ENCODE results near the gene NDUFS8.

NDUFS8 gene

DNA sequence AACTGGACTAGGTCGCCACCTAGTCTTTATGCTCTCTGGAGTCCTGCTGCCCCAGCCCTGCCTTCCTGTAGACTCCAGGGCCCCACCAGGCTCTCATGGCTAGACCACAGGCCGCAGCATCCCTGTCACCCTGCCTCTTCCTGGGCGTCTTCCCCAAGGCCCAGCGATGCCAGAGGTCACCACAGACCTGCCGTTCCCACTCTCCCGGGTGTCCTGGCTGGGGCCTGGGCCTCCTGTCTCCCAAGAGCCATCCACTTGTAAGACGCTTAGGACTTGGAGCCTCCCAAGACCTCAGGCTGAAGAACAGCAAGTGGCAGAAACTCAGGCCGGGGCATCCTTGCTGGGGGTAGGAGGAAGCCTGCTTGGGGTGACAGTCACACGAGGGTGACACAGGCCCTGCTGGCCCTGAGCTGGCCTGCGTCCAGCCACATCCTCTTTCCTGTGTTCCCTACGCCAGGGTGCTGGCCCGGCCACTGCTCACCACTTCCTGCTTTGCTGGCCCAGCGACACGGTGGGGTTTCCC is 6.3 kb downstream of the NDUFS8 start:
- Mint-ChIP-seq H3K4me3 (no peak overlapping the region), H3K4me1 (peaks cover 17% of the 10 kb centered on the region), H3K27ac (peak overlapping the region; percentile 86), H3K9me3 (no peaks in the 10 kb centered on the region), H3K36me3 (no peaks in the 10 kb centered on the region), H3K27me3 (no peaks in the 10 kb centered on the region)

DNA sequence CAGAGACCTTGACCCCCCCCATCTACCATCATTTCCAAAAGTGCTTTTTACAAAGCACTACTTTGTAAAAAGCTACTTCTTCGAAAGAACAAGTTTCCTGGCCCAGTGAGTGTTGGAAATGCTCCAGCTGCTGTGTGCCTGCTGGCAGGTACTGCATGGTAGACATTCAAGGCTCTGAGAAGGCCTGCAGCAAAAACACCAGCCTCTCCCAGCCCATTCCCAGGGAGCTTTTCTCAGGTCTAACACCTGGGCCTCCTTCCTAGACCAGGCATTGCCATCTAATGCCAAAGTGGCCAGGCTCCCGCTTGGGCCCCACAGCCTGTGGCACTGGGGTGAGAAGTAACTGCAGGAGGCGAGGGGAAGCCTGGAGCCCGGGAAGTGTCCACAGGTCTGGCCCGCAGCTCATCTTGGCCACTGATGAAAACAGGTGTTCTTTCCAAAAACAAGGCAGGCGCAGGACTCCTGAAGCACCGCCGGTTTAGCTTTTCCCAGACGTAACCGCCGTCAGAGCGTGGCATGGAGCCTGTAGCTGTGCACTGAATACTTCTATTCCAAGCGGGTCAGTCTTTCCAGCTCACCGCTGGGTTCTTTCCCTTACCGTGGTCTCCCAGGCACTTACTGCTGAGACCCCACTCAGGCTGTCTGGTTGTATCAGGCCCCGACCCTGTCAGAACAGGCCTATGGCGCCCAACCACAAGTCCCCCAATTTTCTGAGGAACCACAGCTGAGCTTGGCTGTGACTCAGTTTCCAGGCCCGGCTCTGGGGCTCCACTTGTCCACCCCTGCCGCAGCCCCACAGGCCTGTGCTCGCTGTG is 7.1 kb downstream of the NDUFS8 start:
- peak overlapping the region; percentile 86 for H3K27ac Mint-ChIP-seq
- H3K4me3 Mint-ChIP-seq, result peak overlapping the region; percentile 59
- no peaks in the 10 kb centered on the region for H3K36me3 Mint-ChIP-seq
- no peaks in the 10 kb centered on the region for H3K27me3 Mint-ChIP-seq
- peaks cover 15% of the 10 kb centered on the region for H3K4me1 Mint-ChIP-seq
- no peaks in the 10 kb centered on the region for H3K9me3 Mint-ChIP-seq

DNA sequence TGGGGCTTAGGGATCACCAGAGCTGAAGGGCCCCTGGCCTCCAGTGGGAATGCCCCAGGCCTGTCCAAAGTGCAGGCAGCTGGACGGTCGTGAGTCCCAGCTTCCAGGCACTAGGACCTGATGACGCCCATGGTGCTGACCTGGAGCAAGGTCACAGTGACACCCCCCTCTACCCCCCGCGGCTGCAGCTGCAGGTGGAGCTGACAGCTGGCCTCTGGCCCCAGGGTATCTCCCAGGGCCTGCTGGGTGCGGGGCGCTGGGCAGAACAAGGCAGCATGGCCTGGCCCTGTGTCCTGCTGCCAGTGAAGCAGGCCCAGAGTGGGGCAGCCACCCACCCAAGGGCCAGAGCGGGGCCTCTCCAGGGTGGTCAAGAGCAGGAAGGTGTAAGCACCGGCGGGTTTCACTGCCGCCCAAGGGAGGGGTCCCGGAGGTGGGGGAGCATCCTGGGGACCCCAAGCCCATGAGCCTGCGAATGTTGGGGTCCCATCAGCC is 7.8 kb downstream of the NDUFS8 start:
- no peaks in the 10 kb centered on the region for H3K27me3 Mint-ChIP-seq
- H3K4me3 Mint-ChIP-seq, result peak overlapping the region; percentile 89
- no peaks in the 10 kb centered on the region for H3K36me3 Mint-ChIP-seq
- no peak overlapping the region for H3K27ac Mint-ChIP-seq
- no peaks in the 10 kb centered on the region for H3K9me3 Mint-ChIP-seq
- H3K4me1 Mint-ChIP-seq, result peaks cover 15% of the 10 kb centered on the region

DNA sequence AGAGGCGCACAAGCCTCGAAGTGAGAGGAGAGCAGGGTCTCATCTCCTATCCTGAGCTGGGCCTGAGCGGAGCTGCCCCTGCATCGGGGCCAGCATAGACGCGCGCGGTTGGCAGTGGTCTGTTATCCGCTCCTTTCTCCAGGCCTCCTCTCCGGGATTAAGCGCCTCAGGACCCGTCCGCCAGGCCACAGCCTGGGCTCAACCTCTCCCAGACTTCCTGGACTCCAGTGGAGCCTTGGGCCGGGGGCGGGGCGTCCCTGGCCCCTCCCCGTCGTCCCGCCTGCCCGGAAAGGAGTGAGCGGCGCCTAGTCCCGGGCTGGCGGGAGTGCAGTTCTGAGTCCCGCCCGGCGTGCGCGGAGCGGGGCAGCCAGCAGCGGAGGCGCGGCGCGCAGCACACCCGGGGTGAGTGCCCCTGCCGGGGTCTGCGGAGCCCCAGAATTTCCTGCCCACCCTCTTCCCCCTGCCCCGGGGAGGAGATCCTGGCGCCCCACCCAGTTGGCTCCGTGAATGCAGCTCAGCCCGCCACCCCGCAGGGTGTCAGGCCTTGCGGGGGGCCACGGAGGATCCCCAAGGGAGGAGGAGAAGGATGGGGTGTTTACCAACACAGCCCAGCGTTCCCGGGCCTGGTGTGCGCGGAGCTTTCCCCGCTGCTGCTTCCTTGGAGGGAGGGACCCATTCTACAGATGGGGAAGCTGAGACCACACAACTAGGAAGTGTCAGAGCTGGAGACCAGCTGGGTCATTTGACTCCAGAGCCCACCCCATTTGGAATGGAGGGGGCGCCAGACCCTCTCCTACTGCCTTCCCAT is 8.4 kb downstream of the NDUFS8 start, which contains the start of gene TCIRG1:
TSS of gene TCIRG1 (plus strand) at position 308 of the 808 bp plus-strand sequence. CDS start 2,247 bp downstream, outside the sequence.
- peak within 1 kb of the TSS; percentile 89 for H3K4me3 Mint-ChIP-seq
- no peaks in the 10 kb centered on the region for H3K36me3 Mint-ChIP-seq
- peak within 1 kb of the TSS; percentile 88 for H3K27ac Mint-ChIP-seq
- peaks cover 15% of the 10 kb centered on the region for H3K4me1 Mint-ChIP-seq
- H3K27me3 Mint-ChIP-seq, result no peaks in the 10 kb centered on the region
- H3K9me3 Mint-ChIP-seq, result no peaks in the 10 kb centered on the region

DNA sequence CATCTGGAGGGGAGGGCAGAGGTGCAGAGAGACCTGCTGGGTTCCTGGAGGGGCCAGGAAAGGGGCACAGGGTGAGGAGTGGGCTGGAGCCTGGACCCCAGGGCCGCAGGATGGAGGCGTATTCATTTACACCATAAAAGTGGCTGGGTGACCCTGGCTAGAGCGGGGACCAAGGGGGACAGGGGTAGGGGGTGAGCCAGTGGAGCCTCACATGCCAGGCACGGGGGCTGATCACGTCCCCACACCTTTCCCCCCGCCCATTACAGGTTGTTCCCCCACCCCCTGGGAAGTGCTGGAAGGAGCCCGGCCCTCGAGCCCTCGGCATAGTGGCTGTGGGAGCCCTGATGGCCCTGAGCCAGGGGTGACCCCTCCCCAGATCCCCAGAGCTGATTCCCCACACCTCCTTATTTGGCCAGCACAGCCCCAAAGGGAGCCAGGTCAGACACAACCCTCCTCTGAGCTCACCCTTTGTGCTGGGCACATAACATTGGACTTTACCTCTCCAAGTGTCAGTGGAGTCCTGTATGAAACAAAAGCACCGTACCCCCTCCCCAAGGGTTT is 9.1 kb downstream of the NDUFS8 start:
- Mint-ChIP-seq H3K27ac (peak overlapping the region; percentile 88), H3K9me3 (no peaks in the 10 kb centered on the region), H3K36me3 (no peaks in the 10 kb centered on the region), H3K27me3 (no peaks in the 10 kb centered on the region), H3K4me1 (peaks cover 15% of the 10 kb centered on the region), H3K4me3 (peak overlapping the region; percentile 89)

DNA sequence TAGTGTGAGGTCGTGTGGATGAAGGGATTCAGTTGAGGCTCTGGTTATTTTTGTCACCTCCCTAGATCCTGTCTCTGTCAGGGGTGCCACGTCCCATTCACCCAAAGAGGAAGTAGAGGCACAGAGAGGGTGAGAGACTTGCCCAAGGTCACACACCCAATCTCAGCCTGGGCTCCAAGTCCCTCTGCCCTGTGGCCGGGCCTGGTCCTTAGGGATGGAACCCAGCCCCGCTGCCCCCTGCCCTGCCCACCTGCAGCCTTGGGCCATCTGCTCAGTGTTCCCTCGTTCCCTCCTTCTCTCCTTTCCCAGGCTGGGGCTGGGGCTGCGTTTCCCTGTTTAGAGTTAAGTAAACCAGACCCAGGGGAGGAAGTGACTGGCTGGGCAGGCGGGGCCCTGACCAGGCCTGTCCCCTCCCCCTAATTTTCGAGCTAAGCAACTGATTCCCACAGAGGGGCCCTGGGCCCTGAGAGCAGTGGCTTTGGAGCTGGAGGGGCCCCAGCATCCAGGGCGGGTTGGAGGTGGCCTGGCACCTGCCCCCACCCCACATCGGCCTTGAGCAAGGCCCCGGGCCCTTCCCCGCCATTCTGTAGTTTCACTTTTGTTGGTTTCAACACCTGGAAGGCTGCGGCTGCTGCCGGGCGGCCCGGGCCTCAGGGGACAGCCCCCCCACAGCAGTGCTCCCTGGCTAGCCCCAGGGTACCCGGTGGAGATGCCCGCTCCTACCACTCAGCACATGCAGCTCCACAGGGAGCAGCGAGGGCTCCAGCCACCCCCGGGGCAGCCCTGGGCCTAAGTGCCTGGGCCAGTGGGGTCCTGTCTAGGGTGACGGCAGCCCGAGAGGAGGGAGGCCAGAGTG is 9.8 kb downstream of the NDUFS8 start:
- Mint-ChIP-seq H3K27me3 (no peaks in the 10 kb centered on the region), H3K4me3 (peak overlapping the region; percentile 89), H3K36me3 (no peaks in the 10 kb centered on the region), H3K27ac (peak overlapping the region; percentile 88), H3K4me1 (peaks cover 15% of the 10 kb centered on the region), H3K9me3 (no peaks in the 10 kb centered on the region)

DNA sequence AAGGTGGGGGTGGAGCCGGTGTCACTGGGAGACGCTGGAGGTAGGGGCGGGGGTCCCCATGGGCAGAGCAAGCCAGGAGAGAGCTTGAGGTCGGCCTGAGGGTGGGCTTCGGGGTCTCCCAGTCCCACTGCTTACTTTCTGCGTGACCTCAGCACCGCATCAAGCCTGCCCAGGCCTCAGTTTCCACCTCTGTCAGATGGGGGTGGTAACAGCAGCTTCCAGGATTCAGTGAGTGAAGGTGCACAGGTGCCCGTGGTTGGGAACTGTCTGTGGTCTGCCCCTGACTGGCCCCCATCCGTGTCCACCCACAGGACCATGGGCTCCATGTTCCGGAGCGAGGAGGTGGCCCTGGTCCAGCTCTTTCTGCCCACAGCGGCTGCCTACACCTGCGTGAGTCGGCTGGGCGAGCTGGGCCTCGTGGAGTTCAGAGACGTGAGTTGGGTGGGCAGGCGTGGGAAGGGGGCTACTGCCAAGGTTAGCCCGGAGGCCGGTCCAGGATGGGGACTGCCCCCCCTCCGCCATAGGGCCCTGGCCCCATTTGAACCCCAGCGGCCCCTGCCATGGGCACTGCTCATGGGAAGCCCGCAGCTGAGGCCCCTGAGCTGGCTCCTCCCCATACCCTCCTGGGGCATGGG is 10.6 kb downstream of the NDUFS8 start:
- H3K27me3 Mint-ChIP-seq, result no peaks in the 10 kb centered on the region
- H3K4me1 Mint-ChIP-seq, result peaks cover 15% of the 10 kb centered on the region
- H3K9me3 Mint-ChIP-seq, result no peaks in the 10 kb centered on the region
- no peak overlapping the region for H3K27ac Mint-ChIP-seq
- no peaks in the 10 kb centered on the region for H3K36me3 Mint-ChIP-seq
- peak overlapping the region; percentile 19 for H3K4me3 Mint-ChIP-seq

DNA sequence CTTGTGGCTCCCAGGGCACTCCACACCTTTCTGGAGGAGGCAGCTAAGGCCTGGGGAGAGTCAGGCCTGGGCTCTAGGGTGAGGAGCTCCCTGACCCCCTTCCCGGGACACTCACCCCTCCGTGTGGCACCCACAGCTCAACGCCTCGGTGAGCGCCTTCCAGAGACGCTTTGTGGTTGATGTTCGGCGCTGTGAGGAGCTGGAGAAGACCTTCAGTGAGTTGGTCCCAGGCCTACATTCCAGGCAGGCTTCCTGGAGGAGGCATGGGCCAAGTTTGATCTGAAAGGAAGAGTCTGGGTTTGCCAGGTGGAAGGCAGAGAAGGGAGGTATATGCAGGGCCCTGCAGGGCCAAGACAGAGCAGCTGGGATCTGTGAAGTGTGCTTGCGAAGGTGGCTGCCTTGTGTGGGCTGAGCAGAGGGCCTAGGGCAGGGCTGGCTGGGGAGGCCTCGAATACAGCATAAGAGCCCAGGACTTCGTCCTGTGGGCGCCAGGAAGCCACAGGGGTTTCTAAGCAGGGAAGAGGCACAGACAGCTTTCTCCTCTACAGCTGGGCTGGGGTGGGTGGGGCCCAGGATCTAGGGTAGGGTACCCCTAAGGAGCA is 11.2 kb downstream of the NDUFS8 start:
- Mint-ChIP-seq H3K9me3 (no peaks in the 10 kb centered on the region), H3K36me3 (no peaks in the 10 kb centered on the region), H3K27me3 (no peaks in the 10 kb centered on the region), H3K4me3 (peak overlapping the region; percentile 36), H3K27ac (no peak overlapping the region), H3K4me1 (peaks cover 14% of the 10 kb centered on the region)

DNA sequence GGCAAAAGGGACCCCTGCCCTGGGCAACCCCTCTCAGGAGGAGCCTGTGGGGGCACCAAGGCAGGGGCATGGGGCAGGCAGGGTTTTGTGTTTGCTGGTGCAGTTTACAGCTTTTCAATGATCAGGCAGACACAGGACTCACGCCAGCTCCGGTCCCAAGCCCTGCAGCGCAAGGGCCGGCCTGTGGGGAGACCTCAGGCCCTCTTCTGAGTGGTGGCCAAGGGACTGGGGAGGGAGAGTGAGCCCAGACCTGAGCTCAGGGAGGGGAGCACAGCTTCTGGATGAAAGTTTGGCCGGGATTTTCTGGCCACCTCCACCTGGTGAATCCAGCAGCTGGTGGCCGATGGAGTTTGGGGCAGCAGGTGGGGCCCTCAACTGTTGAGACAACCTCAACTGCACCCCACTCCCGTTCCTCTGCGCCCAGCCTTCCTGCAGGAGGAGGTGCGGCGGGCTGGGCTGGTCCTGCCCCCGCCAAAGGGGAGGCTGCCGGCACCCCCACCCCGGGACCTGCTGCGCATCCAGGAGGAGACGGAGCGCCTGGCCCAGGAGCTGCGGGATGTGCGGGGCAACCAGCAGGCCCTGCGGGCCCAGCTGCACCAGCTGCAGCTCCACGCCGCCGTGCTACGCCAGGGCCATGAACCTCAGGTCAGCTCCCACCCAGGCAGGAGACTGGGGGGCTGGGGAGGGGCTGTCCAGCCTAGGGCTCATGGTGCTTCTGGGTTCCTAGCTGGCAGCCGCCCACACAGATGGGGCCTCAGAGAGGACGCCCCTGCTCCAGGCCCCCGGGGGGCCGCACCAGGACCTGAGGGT is 11.9 kb downstream of the NDUFS8 start:
- no peak overlapping the region for H3K4me3 Mint-ChIP-seq
- H3K9me3 Mint-ChIP-seq, result no peaks in the 10 kb centered on the region
- H3K36me3 Mint-ChIP-seq, result no peaks in the 10 kb centered on the region
- no peaks in the 10 kb centered on the region for H3K27me3 Mint-ChIP-seq
- H3K4me1 Mint-ChIP-seq, result peaks cover 7% of the 10 kb centered on the region
- H3K27ac Mint-ChIP-seq, result no peak overlapping the region

DNA sequence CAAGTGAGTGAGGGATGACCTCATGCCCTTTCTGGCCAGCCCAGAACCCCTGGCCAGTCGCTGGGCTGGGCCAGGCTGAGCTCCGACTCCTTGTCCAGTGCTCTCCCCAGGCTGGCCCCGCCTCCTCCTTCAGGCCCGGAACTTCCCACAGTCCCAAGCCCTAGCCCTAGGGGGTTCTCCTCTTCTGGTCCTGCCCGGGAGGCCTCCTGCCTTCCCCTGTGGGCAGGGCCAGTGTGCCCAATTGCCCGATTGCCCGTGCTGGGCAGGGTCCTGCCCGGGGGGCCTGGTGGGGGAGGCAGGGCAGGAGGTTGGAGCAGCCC is 12.5 kb downstream of the NDUFS8 start:
- peaks cover 4% of the 10 kb centered on the region for H3K4me1 Mint-ChIP-seq
- H3K27me3 Mint-ChIP-seq, result no peaks in the 10 kb centered on the region
- H3K9me3 Mint-ChIP-seq, result no peaks in the 10 kb centered on the region
- no peak overlapping the region for H3K27ac Mint-ChIP-seq
- no peaks in the 10 kb centered on the region for H3K36me3 Mint-ChIP-seq
- no peak overlapping the region for H3K4me3 Mint-ChIP-seq

DNA sequence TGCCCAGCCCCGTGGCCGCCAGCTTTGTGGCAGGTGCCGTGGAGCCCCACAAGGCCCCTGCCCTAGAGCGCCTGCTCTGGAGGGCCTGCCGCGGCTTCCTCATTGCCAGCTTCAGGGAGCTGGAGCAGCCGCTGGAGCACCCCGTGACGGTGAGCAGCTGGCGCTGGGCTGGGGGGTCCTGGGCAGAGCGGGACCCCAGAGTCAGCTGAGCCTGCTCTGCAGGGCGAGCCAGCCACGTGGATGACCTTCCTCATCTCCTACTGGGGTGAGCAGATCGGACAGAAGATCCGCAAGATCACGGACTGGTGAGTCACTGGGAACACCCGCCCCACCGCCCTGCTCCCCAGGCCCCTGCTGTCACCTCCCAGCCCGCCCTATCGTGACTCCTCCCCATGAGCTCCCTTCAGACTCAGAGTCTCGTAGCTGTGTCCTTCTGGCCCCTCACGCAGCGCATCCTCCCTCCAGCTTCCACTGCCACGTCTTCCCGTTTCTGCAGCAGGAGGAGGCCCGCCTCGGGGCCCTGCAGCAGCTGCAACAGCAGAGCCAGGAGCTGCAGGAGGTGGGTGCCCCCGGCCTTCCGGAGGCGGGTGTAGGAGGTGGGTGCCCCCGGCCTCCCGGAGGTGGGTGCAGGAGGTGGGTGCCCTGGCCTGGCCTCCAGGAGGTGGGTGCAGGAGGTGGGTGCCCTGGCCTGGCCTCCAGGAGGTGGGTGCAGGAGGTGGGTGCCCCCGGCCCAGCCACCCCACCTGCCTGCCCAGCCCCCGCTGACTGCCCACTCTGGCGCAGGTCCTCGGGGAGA is 13.1 kb downstream of the NDUFS8 start:
- Mint-ChIP-seq H3K27me3 (no peaks in the 10 kb centered on the region), H3K27ac (no peak overlapping the region), H3K4me1 (peaks cover 4% of the 10 kb centered on the region), H3K36me3 (no peaks in the 10 kb centered on the region), H3K9me3 (no peaks in the 10 kb centered on the region), H3K4me3 (no peak overlapping the region)

DNA sequence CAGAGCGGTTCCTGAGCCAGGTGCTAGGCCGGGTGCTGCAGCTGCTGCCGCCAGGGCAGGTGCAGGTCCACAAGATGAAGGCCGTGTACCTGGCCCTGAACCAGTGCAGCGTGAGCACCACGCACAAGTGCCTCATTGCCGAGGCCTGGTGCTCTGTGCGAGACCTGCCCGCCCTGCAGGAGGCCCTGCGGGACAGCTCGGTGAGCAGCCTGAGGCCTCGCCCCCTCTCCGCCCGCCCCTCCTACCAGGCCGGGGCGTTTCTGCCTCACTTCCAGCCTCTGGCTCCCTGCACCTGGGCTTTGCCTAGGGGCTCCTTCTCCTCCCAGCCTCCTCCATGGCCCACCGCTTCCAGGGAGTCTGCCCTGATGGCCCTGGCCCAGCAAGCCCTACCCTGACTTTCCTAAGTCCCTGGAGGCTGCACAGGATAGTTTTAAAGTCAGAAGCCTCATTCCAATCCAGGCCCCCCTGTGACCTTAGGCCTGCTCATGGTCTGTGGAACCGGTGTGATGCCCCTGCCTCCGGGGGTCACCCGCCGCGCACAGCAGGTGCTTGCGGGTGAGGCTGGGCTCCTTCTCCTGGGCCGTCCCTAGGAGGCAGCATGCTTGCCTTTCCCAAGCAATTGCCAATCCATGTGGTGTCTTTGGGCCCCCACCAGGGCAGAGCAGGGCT is 13.8 kb downstream of the NDUFS8 start:
- Mint-ChIP-seq H3K4me3 (no peak overlapping the region), H3K27me3 (no peaks in the 10 kb centered on the region), H3K36me3 (no peaks in the 10 kb centered on the region), H3K9me3 (no peaks in the 10 kb centered on the region), H3K27ac (no peak overlapping the region), H3K4me1 (peaks cover 4% of the 10 kb centered on the region)
